Stimulated activated CD8-positive, alpha-beta memory T cell treated with anti-CD3 and anti-CD28 coated beads, Interleukin-7, amount 100 ng/mL, for 24 hours (primary cell): ENCODE measurements around the gene CEP112.

Source experiments
- DNase-seq: peaks from one replicate; pipeline ENCODE4 v3.0.0-alpha.2; 2020; ENCODE audit warnings: low read depth

The CEP112 gene

GRCh38 chr17:65988451-65988850 lies 203.5 kb downstream of the CEP112 start:
- no peak for DNase-seq

- no peak for DNase-seq
Measured at GRCh38 chr17:65987988-65988387, 203.9 kb downstream of the CEP112 start.

- no peak for DNase-seq
Measured at GRCh38 chr17:65985571-65985970, 206.4 kb downstream of the CEP112 start.

- DNase-seq: no peak
Measured at GRCh38 chr17:65984299-65984698, 207.6 kb downstream of the CEP112 start.

GRCh38 chr17:65978871-65979270 lies 213.1 kb downstream of the CEP112 start:
- DNase-seq: no peak

- no peak for DNase-seq
Measured at GRCh38 chr17:65977041-65977440, 214.9 kb downstream of the CEP112 start.

- no peak for DNase-seq
Measured at GRCh38 chr17:65975878-65976277, 216.1 kb downstream of the CEP112 start.

GRCh38 chr17:65973237-65973636 lies 218.7 kb downstream of the CEP112 start:
- DNase-seq: no peak

GRCh38 chr17:65967372-65967771 lies 224.6 kb downstream of the CEP112 start:
- DNase-seq: no peak

- no peak for DNase-seq
Measured at GRCh38 chr17:65966072-65966695, 225.7 kb downstream of the CEP112 start.

GRCh38 chr17:65963179-65963578 lies 228.8 kb downstream of the CEP112 start:
- DNase-seq: no peak

- DNase-seq: no peak
Measured at GRCh38 chr17:65959630-65960029, 232.3 kb downstream of the CEP112 start.

GRCh38 chr17:65956814-65957213 lies 235.1 kb downstream of the CEP112 start:
- no peak for DNase-seq

GRCh38 chr17:65954148-65954449 lies 237.8 kb downstream of the CEP112 start:
- DNase-seq: no peak

- no peak for DNase-seq
Measured at GRCh38 chr17:65953316-65954147, 238.4 kb downstream of the CEP112 start.

- no peak for DNase-seq
Measured at GRCh38 chr17:65952586-65952985, 239.3 kb downstream of the CEP112 start.

- no peak for DNase-seq
Measured at GRCh38 chr17:65952015-65952414, 239.9 kb downstream of the CEP112 start.

GRCh38 chr17:65947831-65948230 lies 244.1 kb downstream of the CEP112 start:
- DNase-seq: no peak

- no peak for DNase-seq
Measured at GRCh38 chr17:65942592-65942991, 249.3 kb downstream of the CEP112 start.

- DNase-seq: no peak
Measured at GRCh38 chr17:65941356-65941899, 250.5 kb downstream of the CEP112 start.

GRCh38 chr17:65936013-65936412 lies 255.9 kb downstream of the CEP112 start:
- DNase-seq: no peak

GRCh38 chr17:65933290-65933689 lies 258.6 kb downstream of the CEP112 start:
- DNase-seq: no peak
